ENCODE measurements around the gene ERH.

Gene ERH

DNA sequence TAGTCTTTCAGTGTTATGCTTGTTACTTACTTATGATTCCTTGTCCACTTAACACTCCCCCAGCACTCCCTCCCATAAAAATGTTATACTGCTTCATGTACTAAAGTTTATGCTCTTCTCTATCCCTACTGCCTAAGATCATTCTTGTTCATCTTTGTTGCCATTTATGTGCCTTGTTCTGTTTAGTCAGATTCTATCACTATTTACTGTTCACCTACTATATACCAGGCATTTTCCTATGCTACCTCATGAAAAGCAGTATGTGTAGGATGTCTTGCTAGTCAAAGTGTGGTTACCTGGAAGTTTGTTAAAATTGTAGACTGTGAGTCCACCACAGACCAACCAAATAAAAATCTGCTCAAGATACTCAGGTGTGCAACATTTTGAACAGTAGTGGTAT lies 23.9 kb downstream of the ERH start:
- Mint-ChIP-seq H3K27me3 (no peaks in the 10 kb centered on the region), H3K4me1 (peaks cover 16% of the 10 kb centered on the region), H3K4me3 (no peak overlapping the region), H3K27ac (peak overlapping the region; percentile 18), H3K36me3 (ENCODE audit: low read depth) (peaks cover 47% of the 10 kb centered on the region), H3K9me3 (peaks cover 11% of the 10 kb centered on the region)
- no peak for DNase-seq
- no peak for ATAC-seq

DNA sequence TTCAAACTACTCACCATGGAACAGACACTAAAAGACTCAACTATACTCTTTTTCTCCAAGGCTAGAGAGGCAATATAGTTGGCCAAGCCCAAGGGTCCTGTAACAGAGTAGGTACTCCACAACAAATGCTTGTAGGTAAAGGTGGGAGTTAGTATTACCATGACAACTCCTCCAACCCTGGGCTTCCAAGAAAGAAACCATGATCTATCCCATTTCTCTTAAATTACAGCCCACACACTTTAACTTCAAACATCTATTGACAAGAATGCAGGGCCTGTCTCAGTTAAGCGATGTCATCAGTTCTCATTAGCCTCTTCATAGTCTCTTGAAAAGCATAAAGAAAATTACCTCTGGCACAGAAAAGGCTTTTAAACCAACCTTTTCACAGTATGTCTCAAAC lies 25.0 kb downstream of the ERH start:
- H3K4me3 Mint-ChIP-seq, result no peak overlapping the region
- peaks cover 11% of the 10 kb centered on the region for H3K9me3 Mint-ChIP-seq
- DNase-seq (no peak), ATAC-seq (peak; percentile 61)
- peak overlapping the region; percentile 2 for H3K27ac Mint-ChIP-seq
- H3K4me1 Mint-ChIP-seq, result peaks cover 14% of the 10 kb centered on the region
- H3K27me3 Mint-ChIP-seq, result no peaks in the 10 kb centered on the region
- H3K36me3 Mint-ChIP-seq (ENCODE audit: low read depth), result peaks cover 39% of the 10 kb centered on the region

DNA sequence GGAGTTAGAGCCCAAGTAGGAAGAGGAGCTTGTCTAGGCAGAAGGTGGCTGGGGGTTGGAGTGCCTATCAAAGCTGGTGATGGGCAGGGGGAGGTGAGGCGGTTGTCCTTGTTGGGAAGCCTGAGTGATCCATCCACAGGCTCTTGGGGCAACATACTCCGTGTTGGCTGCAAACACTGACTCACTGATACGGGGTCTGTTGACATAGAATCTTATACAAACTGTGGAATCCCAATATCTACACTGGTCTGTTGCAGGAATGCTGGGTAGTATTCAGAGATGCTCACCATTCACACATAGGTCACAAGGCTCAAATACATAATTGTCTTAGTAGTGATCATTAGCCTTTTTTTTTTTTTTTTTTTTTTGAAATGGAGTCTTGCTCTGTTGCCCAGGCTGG lies 26.0 kb downstream of the ERH start:
- Mint-ChIP-seq H3K4me3 (no peak overlapping the region), H3K36me3 (ENCODE audit: low read depth) (peaks cover 35% of the 10 kb centered on the region)

DNA sequence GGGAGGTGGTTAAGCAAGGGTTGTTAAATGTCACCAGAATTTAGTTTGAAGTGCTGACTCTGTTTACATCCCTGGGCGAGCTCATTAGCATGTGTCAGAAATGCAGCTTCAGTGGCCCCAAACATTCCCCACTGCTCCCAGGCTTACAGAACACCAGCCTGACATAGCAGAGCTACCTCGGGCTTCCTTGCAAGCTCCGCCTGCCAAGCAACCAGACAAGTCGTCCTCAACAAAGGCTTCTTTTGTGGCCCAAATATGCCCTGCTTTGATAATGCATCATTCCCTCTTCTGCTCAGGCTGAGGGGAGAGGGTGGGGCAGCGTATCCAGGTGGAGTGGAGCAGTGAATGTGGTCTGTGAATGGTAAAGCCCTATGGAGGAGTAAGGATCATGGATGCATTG lies 28.0 kb downstream of the ERH start:
- ATAC-seq, result no peak
- DNase-seq, result no peak
- Mint-ChIP-seq H3K27ac (no peak overlapping the region), H3K4me3 (no peak overlapping the region), H3K27me3 (no peaks in the 10 kb centered on the region), H3K9me3 (no peaks in the 10 kb centered on the region), H3K36me3 (ENCODE audit: low read depth) (peaks cover 15% of the 10 kb centered on the region), H3K4me1 (peaks cover 14% of the 10 kb centered on the region)

More for the DNA sequence above, 26.0 kb downstream of the ERH start:
- Mint-ChIP-seq H3K27me3 (no peaks in the 10 kb centered on the region), H3K27ac (no peak overlapping the region), H3K9me3 (peaks cover 11% of the 10 kb centered on the region), H3K4me1 (peaks cover 14% of the 10 kb centered on the region)
- DNase-seq (no peak), ATAC-seq (no peak)

DNA sequence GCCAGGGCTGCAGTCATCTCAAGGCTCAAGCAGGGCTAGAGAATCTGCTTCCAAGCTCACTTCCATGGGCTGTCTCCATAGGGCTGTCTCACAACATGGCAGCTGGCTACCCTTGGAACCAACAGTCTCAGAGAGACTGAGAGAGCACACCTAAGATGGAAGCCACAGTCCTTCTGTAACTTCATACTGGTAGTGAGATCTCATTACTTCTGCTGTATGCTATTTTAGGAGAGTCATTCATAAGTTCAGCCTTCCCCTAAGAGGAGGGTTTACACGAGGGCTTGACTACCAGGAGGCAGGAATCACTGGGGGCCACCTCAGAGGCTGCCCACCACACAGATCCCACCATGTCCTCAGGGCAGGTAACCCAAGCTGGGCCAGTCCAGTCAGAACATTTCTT lies 29.7 kb downstream of the ERH start:
- ATAC-seq (no peak), DNase-seq (no peak)
- no peak overlapping the region for H3K27ac Mint-ChIP-seq
- no peaks in the 10 kb centered on the region for H3K9me3 Mint-ChIP-seq
- peaks cover 4% of the 10 kb centered on the region for H3K36me3 Mint-ChIP-seq (ENCODE audit: low read depth)
- no peak overlapping the region for H3K4me3 Mint-ChIP-seq
- H3K4me1 Mint-ChIP-seq, result peaks cover 6% of the 10 kb centered on the region
- no peaks in the 10 kb centered on the region for H3K27me3 Mint-ChIP-seq

DNA sequence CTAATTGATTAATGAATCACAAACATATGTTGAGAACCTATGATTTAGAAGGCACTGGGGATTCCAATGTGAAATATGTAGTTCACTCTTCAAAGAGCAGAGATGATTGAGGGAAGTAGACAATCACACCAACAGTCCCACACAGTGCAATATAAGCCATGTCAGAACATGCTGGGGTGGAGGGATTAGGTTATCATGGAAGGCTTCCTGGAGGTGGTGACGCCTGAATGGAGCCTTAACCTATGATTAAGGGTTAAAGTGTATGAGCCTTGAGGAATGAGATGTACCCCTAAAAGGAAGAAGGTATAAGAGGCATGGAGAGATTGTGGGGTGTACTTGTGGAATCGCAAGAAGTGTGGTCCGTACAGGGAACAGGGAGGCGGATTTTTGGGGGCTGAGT lies 31.3 kb downstream of the ERH start:
- no peaks in the 10 kb centered on the region for H3K4me1 Mint-ChIP-seq

DNA sequence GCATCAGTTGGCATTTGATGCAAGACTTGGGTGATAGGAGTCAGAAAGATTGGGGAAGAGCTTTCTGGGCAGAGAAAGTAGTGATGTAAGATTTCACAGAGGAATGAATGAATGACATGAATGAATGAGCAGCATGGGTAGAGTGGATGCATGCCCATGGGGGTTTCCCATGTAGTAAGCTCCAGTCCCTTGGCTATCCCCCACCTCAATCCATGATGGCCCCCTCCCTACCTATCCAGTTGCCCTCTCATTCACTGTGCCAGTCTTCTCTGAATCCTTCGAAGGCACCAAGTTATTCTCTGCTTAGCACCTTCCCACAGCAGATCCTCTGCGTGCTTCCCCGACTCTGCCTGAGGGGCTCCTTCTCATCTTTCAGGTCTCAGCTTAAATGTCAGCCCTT lies 32.0 kb downstream of the ERH start:
- Mint-ChIP-seq H3K27me3 (no peaks in the 10 kb centered on the region), H3K36me3 (ENCODE audit: low read depth) (no peaks in the 10 kb centered on the region), H3K4me1 (no peaks in the 10 kb centered on the region), H3K9me3 (no peaks in the 10 kb centered on the region), H3K27ac (no peak overlapping the region), H3K4me3 (no peak overlapping the region)
- ATAC-seq, result no peak
- DNase-seq, result no peak

More for the DNA sequence above, 31.3 kb downstream of the ERH start:
- DNase-seq, result no peak
- Mint-ChIP-seq H3K4me3 (no peak overlapping the region), H3K27ac (no peak overlapping the region), H3K9me3 (no peaks in the 10 kb centered on the region), H3K36me3 (ENCODE audit: low read depth) (no peaks in the 10 kb centered on the region), H3K27me3 (no peaks in the 10 kb centered on the region)
- ATAC-seq, result no peak

DNA sequence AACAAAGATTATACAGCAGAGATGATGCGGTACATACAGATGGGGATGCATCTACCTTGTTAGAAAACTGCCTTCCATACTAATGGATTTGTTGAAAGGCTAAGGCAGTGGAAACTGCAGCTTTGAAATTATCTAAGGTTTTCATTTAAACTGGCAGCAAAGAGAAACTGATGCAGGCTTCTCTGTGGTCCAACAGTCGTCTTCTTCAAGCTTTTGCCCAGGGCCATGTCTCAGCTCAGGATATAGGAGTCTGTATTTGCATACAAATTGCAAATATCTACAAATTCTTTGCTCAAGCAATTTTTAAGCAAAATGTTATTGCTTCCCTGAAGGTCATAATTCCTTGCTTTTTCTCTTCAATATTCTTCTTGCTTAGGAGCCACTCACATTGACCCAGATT lies 33.7 kb downstream of the ERH start:
- H3K4me1 Mint-ChIP-seq, result peaks cover 4% of the 10 kb centered on the region
- no peaks in the 10 kb centered on the region for H3K36me3 Mint-ChIP-seq (ENCODE audit: low read depth)
- H3K27me3 Mint-ChIP-seq, result peaks cover 5% of the 10 kb centered on the region
- no peak for ATAC-seq
- H3K27ac Mint-ChIP-seq, result no peak overlapping the region
- no peak overlapping the region for H3K4me3 Mint-ChIP-seq
- H3K9me3 Mint-ChIP-seq, result no peaks in the 10 kb centered on the region
- no peak for DNase-seq

DNA sequence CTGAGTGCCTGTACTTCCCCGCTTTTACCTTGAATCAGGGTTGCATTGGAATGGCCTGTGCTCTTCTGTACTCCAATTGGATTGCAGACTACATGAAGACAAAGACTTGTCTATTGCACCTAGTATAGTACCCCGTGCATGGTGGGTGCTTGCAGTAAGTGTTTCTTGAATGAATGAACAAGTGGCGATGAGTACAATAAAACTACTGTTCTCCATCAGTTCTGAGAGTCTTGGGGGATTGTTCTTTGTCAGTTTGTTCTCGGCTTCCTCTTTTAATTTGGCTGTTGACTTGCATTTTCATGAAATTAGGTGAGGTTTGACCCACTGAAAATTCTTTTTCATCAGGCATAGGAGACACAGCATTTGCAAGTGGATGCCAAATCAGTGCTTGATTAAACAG lies 34.1 kb downstream of the ERH start:
- no peak for DNase-seq
- no peak for ATAC-seq
- Mint-ChIP-seq H3K27me3 (peaks cover 5% of the 10 kb centered on the region), H3K27ac (no peak overlapping the region), H3K9me3 (no peaks in the 10 kb centered on the region), H3K4me1 (peaks cover 8% of the 10 kb centered on the region), H3K4me3 (no peak overlapping the region), H3K36me3 (ENCODE audit: low read depth) (no peaks in the 10 kb centered on the region)

DNA sequence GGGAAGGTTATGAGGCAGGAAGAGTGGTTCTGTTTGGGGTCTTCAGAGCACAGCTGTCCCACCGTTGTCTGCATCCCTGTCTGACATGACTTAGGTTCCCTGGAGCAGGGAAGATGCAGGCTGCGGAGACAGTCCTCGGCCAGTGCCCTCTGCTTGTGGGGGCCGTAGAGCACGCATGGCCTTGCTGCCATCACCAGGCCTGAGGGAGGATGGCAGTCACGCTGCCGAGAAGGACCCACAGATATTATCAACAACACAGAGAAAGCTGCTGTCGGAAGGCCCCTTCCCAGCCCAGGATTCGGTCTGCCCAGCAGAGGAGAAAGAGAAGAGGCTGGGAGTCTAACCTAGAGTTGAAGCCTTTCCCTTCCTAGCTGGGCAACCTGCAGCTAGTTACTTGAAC lies 35.0 kb downstream of the ERH start:
- no peak overlapping the region for H3K27ac Mint-ChIP-seq
- peaks cover 8% of the 10 kb centered on the region for H3K27me3 Mint-ChIP-seq
- no peaks in the 10 kb centered on the region for H3K9me3 Mint-ChIP-seq
- peaks cover 17% of the 10 kb centered on the region for H3K4me1 Mint-ChIP-seq
- no peak overlapping the region for H3K4me3 Mint-ChIP-seq
- no peak for DNase-seq
- no peak for ATAC-seq
- H3K36me3 Mint-ChIP-seq (ENCODE audit: low read depth), result no peaks in the 10 kb centered on the region

DNA sequence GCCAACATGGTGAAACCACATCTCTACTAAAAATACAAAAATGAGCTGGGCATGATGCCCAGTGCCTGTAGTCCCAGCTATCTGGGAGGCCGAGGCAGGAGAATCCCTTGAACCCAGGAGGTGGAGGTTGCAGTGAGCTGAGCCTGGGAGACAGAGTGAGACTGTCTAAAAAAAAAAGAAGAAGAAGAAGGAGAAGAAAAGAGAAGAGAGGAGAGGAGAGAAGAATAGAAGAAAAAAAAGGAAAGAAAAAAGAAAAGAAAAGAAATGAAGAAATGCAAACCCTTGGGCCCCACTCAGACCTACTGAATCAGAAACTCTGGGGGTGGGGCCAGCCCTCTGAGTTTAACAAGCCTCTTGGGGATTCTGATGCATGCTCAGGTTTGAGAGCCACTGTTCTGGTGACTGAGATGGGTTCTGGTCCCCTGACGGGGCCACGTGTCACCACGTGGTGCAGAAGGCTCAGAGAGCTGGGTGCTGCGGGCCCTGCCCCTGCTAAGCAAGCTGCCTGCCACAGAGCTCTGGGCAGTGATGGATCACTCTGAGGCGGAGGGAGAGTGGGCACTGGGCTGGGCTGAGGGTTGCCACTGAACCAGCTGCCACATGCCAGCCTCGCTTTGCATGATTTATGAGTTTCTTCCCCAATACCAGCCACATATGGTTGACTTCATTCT lies 37.5 kb downstream of the ERH start:
- H3K4me3 Mint-ChIP-seq, result no peak overlapping the region
- no peak overlapping the region for H3K27ac Mint-ChIP-seq
- DNase-seq (no peak), ATAC-seq (no peak)
- H3K27me3 Mint-ChIP-seq, result peaks cover 8% of the 10 kb centered on the region
- no peaks in the 10 kb centered on the region for H3K36me3 Mint-ChIP-seq (ENCODE audit: low read depth)
- peaks cover 23% of the 10 kb centered on the region for H3K4me1 Mint-ChIP-seq
- no peaks in the 10 kb centered on the region for H3K9me3 Mint-ChIP-seq

DNA sequence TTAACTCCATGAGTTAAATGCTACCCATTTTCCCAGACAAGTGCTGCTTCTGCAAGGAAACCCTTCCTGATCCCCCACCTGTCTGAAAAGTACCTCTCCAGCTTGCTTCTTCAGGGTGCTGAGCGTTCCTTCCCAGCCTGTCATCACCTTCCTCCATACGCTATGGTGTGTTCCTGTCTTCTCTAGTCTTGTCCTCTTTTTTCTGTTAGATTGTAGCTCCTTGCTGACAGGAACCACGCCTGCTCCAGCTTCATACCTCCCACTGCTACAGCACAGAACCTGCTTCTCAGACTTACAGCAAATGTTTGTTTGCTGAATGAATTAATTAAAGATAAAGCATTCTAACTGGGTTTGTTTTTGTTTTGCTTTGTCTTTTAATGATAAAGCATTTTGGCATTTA lies 39.1 kb downstream of the ERH start:
- Mint-ChIP-seq H3K4me3 (no peak overlapping the region), H3K9me3 (no peaks in the 10 kb centered on the region), H3K27ac (no peak overlapping the region)

DNA sequence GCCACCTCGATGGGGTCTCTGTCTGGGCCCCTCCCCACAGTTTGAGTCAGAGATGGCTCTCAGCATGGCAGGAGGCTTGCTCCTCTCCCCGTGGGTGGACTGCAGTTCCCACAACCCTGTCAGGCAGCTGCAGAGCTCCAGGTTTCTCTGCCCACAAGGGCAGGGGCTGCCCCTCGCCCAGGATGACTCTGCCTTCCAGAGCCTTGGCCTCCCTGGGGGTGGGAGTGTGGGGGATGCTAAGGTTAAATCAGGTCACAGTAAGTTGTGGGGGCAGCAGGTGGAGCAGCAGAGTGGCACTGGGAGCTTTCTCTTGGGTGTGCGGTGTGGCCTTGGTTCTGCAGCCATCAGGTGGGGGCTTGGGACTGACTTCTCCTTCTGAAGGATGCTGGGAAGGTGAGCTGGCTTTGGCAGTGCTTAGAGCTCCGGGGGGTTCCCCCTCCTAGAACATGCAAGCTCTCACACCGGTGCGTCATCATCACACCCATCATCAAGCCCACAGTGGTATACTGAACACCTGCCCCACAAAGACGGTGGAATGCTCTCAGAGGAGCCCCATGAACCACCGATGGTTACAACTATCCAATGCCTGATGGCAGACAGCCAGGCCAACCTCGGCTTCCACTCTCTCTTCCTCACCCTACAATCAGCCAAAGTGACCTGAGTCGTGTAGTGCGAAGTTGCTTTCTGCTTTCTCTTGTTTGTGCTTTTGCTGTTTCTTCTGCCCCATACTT lies 39.7 kb downstream of the ERH start:
- peaks cover 40% of the 10 kb centered on the region for H3K4me1 Mint-ChIP-seq
- no peak overlapping the region for H3K27ac Mint-ChIP-seq
- H3K27me3 Mint-ChIP-seq, result peaks cover 10% of the 10 kb centered on the region
- H3K36me3 Mint-ChIP-seq (ENCODE audit: low read depth), result no peaks in the 10 kb centered on the region
- ATAC-seq (peak; percentile 93), DNase-seq (peak; percentile 64)
- no peak overlapping the region for H3K4me3 Mint-ChIP-seq
- no peaks in the 10 kb centered on the region for H3K9me3 Mint-ChIP-seq

More for the DNA sequence above, 39.1 kb downstream of the ERH start:
- DNase-seq (no peak), ATAC-seq (no peak)
- Mint-ChIP-seq H3K27me3 (peaks cover 10% of the 10 kb centered on the region), H3K4me1 (peaks cover 37% of the 10 kb centered on the region), H3K36me3 (ENCODE audit: low read depth) (no peaks in the 10 kb centered on the region)

DNA sequence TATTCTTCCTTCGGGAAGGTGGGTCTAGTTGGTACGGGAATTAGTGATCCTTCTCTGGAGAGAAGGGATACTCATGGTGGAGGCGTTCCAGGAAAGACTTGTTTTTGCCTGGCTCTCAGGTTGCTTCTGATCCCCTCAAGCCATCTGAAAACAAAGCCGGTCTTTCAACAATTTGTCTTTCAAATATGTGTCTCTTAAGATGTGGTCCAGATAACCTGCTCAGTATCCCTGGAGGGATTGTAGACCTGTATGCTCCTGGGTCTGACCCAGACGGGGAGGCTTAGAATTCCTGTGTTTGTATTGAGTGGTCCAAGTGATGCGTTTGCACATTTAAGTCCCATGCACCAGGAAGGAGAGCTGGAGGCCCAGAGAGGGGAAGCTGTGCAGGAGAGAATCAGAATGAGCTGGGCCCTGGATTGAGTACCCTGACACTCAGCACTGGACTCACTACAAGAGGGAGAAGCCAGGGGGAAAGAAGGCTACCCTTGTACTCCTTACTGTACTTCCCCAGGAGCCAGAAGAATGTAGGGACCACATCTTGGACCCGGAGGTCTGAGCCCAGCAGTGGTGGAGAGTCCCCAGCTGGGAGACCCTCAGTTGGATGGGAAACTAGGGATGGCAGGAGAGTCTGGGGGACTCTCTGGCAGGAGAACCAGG lies 40.4 kb downstream of the ERH start:
- Mint-ChIP-seq H3K27me3 (peaks cover 10% of the 10 kb centered on the region), H3K4me1 (peaks cover 40% of the 10 kb centered on the region), H3K4me3 (no peak overlapping the region), H3K27ac (no peak overlapping the region), H3K36me3 (ENCODE audit: low read depth) (no peaks in the 10 kb centered on the region), H3K9me3 (no peaks in the 10 kb centered on the region)
- no peak for DNase-seq
- ATAC-seq, result no peak

DNA sequence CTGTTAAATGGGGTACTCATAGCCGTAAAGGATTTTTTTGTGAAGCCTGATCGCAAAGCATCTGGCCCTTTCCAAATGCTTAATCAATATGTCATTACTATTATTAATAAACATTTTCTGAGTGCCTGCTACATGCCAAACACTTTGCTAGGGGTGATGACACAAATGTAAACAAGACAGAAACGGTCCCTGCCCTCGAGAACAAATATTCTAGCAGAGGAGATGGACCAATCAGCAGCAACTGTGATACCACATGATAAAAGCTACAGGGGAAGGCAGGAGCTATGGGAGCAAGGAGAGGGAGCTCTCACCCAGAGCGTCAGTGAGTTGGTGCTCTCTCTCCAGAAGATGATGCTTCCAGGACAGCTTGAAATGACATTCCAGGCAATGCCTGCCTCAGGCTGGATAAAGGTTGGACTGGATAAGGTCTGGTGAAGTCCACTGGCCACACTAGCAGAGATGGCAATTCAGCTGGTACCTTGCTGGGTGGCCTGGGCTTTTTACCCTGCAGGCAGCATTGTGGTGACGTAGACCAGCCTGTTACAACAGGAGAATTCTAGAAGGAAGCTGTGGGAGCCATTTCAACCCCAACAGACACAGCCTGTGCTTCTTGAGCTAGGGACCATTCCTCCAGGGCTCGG lies 41.1 kb downstream of the ERH start:
- Mint-ChIP-seq H3K4me3 (no peak overlapping the region), H3K36me3 (ENCODE audit: low read depth) (no peaks in the 10 kb centered on the region), H3K27me3 (peaks cover 10% of the 10 kb centered on the region), H3K9me3 (no peaks in the 10 kb centered on the region), H3K27ac (no peak overlapping the region), H3K4me1 (peaks cover 40% of the 10 kb centered on the region)
- DNase-seq, result no peak
- ATAC-seq, result no peak
